GM12875 (cell line): ENCODE measurements around the gene SH3PXD2A.

Experiments
- H3K4me3 ChIP-seq: one replicate; pipeline ENCODE4 v1.5.1; 2011; ENCODE audit warnings: low read depth, low read length, control low read depth
- TF ChIP-seq, protein P1 (sequence below): IDR thresholded peaks from 2 replicates; pipeline ENCODE4 v1.5.1; 2011; ENCODE audit warnings: low read depth, mild to moderate bottlenecking, control low read depth, inconsistent platforms, low read length, moderate library complexity, borderline replicate concordance; ENCODE audit not compliant: insufficient read depth

SH3PXD2A gene

DNA sequence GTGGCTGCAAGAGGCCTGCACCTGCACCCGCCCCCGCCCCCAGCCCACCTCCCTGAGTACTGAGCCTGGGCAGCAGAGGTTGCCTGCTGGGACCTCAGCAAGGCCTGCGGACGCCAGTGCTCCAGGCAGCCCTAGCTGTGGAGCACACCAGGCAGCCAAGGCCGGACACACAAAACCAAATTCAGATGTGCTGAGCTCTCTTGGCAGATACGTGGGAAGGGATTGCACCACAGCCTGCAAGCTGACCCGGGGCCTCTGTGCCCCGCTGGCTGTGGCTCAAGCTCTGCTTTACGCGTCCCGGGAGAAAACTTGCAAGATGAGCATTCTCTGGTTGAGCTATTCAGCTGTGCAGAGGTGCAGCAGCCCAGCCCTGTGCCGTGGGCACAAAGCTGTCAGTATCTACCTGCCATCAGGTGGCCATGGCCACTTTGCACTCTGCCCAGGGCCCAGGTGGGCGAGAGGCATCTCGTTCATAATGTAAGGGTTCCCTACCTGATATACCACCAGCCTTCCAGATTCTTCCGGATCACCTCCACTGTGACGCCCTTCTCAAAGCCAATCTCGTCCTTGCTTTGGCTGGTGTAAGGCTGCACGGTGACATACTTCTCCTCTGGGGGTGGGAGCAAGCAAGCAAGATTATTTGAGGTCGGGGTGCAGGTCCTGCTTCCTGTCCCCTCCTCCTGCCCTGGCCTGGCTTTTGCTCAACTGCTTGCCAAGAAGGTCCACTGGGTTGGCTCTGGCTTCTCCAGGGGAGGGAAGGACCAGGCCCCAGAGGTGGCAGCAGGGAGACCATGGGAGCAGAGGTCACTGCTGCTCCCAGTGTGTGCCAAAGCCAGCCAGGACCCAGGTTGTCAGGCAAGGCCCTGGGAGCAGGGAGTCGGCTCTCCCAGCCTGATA, 238.4 kb downstream of the SH3PXD2A start:
- H3K4me3 ChIP-seq = no peak overlapping the region
- TF ChIP-seq, protein P1, sequence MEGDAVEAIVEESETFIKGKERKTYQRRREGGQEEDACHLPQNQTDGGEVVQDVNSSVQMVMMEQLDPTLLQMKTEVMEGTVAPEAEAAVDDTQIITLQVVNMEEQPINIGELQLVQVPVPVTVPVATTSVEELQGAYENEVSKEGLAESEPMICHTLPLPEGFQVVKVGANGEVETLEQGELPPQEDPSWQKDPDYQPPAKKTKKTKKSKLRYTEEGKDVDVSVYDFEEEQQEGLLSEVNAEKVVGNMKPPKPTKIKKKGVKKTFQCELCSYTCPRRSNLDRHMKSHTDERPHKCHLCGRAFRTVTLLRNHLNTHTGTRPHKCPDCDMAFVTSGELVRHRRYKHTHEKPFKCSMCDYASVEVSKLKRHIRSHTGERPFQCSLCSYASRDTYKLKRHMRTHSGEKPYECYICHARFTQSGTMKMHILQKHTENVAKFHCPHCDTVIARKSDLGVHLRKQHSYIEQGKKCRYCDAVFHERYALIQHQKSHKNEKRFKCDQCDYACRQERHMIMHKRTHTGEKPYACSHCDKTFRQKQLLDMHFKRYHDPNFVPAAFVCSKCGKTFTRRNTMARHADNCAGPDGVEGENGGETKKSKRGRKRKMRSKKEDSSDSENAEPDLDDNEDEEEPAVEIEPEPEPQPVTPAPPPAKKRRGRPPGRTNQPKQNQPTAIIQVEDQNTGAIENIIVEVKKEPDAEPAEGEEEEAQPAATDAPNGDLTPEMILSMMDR = no peak

DNA sequence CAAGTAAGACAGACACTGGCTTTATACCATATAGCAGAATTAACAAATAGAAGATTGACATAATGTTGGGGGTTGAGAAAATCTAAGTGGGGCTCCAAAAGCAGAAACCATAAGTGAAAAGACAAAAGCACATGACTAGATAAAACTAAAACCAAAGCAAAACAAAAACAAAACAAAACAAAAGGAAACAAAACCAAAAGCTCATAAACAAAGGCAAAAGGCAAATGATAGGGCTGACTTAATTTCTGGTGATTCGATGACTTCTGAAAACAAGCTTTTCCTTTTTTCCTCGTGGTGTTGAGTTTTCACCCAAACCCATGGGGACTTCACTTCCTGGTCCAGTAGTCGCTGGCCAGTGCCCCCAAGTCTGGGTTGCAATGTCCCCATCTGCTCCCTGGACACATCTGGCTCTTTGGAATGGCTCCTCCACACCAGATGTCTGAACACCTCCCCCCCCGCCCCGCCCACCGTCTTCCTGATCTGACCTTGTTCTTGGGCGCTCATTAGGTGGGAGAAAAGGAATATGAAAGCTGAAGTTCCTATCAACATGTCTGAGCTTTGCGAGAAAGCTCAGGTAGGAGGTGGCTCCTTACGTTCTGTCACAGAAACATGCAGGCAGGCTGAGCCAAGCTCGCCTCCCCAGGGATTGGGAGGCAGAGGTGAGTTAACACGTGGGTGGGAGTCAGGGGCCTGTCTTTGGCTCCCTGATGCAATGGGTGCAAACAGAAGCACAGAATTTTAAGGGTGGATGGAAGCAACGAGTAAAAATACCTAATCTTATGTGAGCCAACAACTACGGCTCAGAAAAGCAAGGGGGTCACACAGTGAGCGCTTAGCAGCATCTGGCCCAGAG, 240.8 kb downstream of the SH3PXD2A start:
- TF ChIP-seq, protein P1 = no peak
- H3K4me3 ChIP-seq = no peak overlapping the region

DNA sequence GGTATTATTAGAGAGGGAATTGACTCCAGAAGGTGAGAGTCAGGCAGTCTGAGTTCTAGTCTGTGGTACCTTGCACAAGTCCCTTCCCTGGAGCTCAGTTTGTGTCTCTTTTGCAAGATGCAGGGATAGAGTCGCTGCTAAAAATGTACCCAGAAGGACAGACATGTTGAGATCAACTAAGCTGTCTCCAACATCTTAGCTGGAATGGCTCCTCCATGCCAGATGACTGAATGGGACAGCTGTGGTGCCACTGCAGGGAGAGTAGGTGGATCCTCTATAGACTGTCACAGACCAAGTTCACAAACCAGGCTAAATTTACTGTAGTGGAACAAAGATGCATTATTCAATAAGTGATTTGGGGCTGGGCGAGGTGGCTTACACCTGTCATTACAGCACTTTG, 241.8 kb downstream of the SH3PXD2A start:
- no peak overlapping the region for H3K4me3 ChIP-seq
- TF ChIP-seq, protein P1 = no peak

DNA sequence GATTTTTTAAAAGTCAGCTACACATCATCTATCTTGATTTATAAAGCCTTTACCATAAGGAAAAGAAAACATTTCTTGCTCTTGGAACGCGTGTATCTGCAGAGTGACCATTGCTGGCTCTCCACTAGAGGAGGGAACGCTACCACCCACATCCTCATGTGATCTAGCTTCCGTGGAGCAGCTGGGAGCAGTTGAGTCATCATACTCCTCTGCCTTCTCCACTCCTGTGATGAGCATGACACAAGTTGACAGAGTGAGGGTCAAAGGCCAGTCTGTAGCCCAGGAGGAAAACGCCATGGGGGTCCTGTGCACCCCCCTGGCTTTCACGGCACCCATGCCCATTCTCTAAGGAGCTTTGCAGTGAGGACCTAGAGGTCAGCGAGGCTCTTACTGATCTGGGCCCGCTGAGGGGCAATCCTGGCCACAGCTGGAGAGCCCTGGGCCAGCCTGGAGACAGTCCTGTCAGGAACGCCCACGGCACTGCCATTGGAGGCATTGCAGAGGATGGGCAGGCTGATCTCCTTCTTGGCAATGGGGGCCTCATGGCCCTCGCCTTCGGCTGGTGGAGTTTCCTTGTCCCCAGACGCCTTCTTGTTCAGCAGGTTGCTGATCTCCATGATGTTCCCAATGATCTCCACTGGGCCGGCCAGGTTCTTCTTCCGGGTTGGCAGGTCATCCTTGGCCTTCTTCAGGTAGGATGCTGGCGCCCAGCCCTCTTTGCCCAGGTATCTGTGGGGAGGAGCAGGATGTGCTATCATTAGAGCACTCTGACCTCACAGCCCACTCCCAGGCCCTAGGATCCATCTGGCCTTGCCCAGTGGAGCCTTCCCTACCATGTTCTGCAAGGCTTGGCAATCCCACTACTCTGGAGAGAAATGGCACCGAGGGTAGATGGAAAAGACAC, 242.7 kb downstream of the SH3PXD2A start:
- TF ChIP-seq, protein P1 = no peak
- no peak overlapping the region for H3K4me3 ChIP-seq

DNA sequence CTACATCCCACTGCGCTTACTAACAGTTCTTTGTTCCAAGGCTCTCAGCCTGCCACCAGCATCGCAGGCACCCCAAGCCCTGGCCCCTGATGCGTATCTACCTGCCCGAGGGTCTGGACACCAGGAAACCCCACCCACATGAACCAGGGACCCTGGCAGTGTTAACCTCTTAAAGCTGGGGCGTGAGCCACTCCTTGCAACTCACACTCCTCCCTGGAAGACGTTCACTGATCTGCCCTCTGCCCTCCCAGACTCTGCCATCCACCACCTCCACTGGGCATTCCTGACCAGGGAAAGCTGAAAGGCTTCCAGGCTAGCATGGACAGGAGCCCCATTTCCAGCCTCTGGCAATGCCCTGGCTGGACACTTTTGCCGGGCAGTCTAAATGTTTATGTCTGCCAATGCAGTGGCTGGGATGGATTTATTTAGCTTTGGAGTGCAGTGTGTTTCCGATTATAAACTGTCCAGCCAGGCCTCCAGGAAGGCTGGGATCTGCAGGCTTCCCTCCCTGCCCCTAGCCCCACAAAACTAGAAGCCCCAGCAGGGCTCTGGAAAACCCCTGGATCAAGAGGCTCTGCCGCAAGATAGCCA, 244.4 kb downstream of the SH3PXD2A start:
- TF ChIP-seq, protein P1 = no peak
- H3K4me3 ChIP-seq = no peak overlapping the region

DNA sequence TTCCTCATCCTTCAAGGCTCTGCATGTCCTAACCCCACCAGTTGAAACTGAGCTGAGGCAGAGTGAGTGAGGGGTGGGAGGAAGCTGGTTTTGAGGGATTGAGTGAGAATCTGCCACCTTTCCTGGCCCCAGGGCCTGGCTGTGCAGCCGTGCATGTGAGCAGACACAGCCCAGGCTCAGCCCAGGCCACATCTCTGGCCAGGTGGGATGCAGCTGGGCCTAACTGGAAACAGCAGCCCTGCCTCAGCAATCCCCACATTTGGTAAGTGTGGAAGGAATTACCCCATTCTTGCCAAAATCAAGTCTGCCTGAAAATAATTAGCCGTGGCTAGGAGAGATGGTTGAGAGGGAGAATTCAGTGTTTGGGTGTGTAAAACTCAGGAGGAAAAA, 245.3 kb downstream of the SH3PXD2A start:
- TF ChIP-seq, protein P1 = no peak
- H3K4me3 ChIP-seq = no peak overlapping the region
